Stomach (tissue), 9 donors: ENCODE measurements around the gene PLSCR2. TPM values are rescaled to one million over a fixed set of nuclear protein-coding genes. Genes with fewer than 3 reads are reported as not detected.
A peak's percentile ranks its signal among the peaks of the same experiment; 100 is the strongest.

Source experiments
- DNase-seq, 2 donors: peaks; one replicate each; pipeline versions ENCODE4 v3.0.0 to v3.0.0-alpha.2; 2013 to 2019
- H3K27ac ChIP-seq, 5 donors: fragments of 200-600 bp in 4 of 5; sonication (generic) in 4 of 5; one replicate each; pipeline ENCODE4 v1.5.1; 2013 to 2019; ENCODE audit warnings: mild to moderate bottlenecking in 1 of 5, moderate library complexity in 1 of 5
- H3K27me3 ChIP-seq, 3 donors: fragments of 200-600 bp; sonication (generic); one replicate each; pipeline ENCODE4 v1.5.1; 2017 to 2019; ENCODE audit warnings: mixed run types in 1 of 3
- H3K36me3 ChIP-seq, 4 donors: fragments of 200-600 bp; sonication (generic); 1 replicate in 3 of 4; 2 replicates in 1 of 4; pipeline ENCODE4 v1.5.1; 2016 to 2019
- H3K4me1 ChIP-seq, 4 donors: fragments of 200-600 bp; sonication (generic); one replicate each; pipeline ENCODE4 v1.5.1; 2016 to 2019
- H3K4me3 ChIP-seq, 4 donors: fragments of 200-600 bp; sonication (generic) in 3 of 4; one replicate each; pipeline ENCODE4 v1.5.1; 2016 to 2019; ENCODE audit warnings: mild to moderate bottlenecking in 1 of 4
- H3K9me3 ChIP-seq, 4 donors: fragments of 200-600 bp; sonication (generic); one replicate each; pipeline ENCODE4 v1.5.1; 2016 to 2019
- CTCF ChIP-seq, 7 experiments: fragments of 450-650 bp in 4 of 7; fragments of 200-600 bp in 3 of 7; sonication (generic) in 3 of 7; IDR thresholded peaks; one replicate each; pipeline ENCODE4 v1.5.1; 2016 to 2019; ENCODE audit warnings: antibody characterized with exemption in 7 of 7, control low read depth in 2 of 7, mild to moderate bottlenecking in 1 of 7
- EP300 ChIP-seq: sonication (generic); formaldehyde crosslinking; IDR thresholded peaks from one replicate; pipeline ENCODE4 v1.6.1; 2017; ENCODE audit warnings: antibody characterized with exemption
- POLR2A ChIP-seq, 4 donors: fragments of 450-650 bp; IDR thresholded peaks; one replicate each; pipeline ENCODE4 v1.6.1; 2016; ENCODE audit warnings: antibody characterized with exemption in 4 of 4, control low read depth in 2 of 4, mild to moderate bottlenecking in 1 of 4, moderate library complexity in 1 of 4
- POLR2AphosphoS5 ChIP-seq, 3 donors: sonication (generic); formaldehyde crosslinking; IDR thresholded peaks; one replicate each; pipeline ENCODE4 v1.6.1; 2016; ENCODE audit warnings: antibody characterized with exemption in 3 of 3
- WGBS, 5 donors: extraction: QIAGEN DNeasy Blood & Tissue Kit in 3 of 5; methylation state at CpG; one replicate each; pipeline versions ENCODE4 v1.1.5 to v1.1.7; 2013 to 2018; 5-methylcytosine and 5-hydroxymethylcytosine counted together
- intact Hi-C: fragments of 100-400 bp; cut with DNase I; formaldehyde crosslinking; loops from one replicate; pipeline ENCODE4 v1.15.1; 2023; ENCODE audit warnings: low total_unique reads
- polyA plus RNA-seq, 3 donors: library from polyadenylated mRNA; stranded (reverse); fragments of 200-250 nt; gene quantifications; one replicate each; pipeline ENCODE4 v1.2.3, GENCODE V29; 2013
- total RNA-seq, 5 donors: library from RNA; depleted of rRNA; stranded (reverse); fragments of >200 nt; gene quantifications; one replicate each; pipeline versions ENCODE4 v1.1.0 to v1.2.3, GENCODE V29; 2014 to 2016
- donor health status: healthy with polysubstance abuse.
- donor health status: Bipolar disorder and iron deficiency.
- donor health status: healthy.

Gene PLSCR2
- total and polyA plus RNA-seq, 8 donors: 0.20 to 0.73 TPM; not detected in 6

GRCh38 chr3:146468671-146469149 is 651 bp downstream of the PLSCR2 start:
- intact Hi-C loops: no loop called here
- 49 to 77% (median 73%) methylated on average over 10 of the region's 10 CpGs for WGBS, 5 donors
- H3K4me3 ChIP-seq: peak overlapping the region; percentile 62 to 69 (median 66)
- H3K36me3 ChIP-seq: no peaks in the 10 kb centered on the region
- peak in 1 of 2 donors; percentile 52 for DNase-seq
- peaks cover 0 to 38% (median 15%) of the 10 kb centered on the region in 4 donors for H3K4me1 ChIP-seq
- H3K27me3 ChIP-seq: no peaks in the 10 kb centered on the region
- no peaks in the 10 kb centered on the region for H3K9me3 ChIP-seq
- no peak for TF ChIP-seq POLR2AphosphoS5 (IDR thresholded peaks at IDR 0.05)
- TF ChIP-seq CTCF (IDR thresholded peaks at IDR 0.05): no peak
- no peak for TF ChIP-seq EP300
- TF ChIP-seq POLR2A (IDR thresholded peaks at IDR 0.05): no peak
- H3K27ac ChIP-seq: peak overlapping the region; percentile 86 to 94 (median 89)

- intact Hi-C loops: no loop called here
- no peaks in the 10 kb centered on the region for H3K27me3 ChIP-seq
- H3K36me3 ChIP-seq: no peaks in the 10 kb centered on the region
- H3K9me3 ChIP-seq: no peaks in the 10 kb centered on the region
- DNase-seq: peak in 1 of 2 donors; percentile 47
- no peak overlapping the region for H3K4me3 ChIP-seq
- peak overlapping the region in 4 of 5 donors; percentile 86 to 94 (median 88) for H3K27ac ChIP-seq
- H3K4me1 ChIP-seq: peaks cover 0 to 38% (median 15%) of the 10 kb centered on the region in 4 donors
- 21 to 52% (median 33%) methylated on average over 4 of the region's 4 CpGs for WGBS, 5 donors
- TF ChIP-seq CTCF (IDR thresholded peaks at IDR 0.05) (no peak), POLR2AphosphoS5 (IDR thresholded peaks at IDR 0.05) (no peak), EP300 (no peak)
Observed at GRCh38 chr3:146468234-146468633, 1.1 kb downstream of the PLSCR2 start.

- H3K9me3 ChIP-seq: no peaks in the 10 kb centered on the region
- no peak overlapping the region for H3K27ac ChIP-seq
- no peak overlapping the region for H3K4me3 ChIP-seq
- peaks cover 0 to 38% (median 15%) of the 10 kb centered on the region in 4 donors for H3K4me1 ChIP-seq
- intact Hi-C loops: no loop called here
- no peaks in the 10 kb centered on the region for H3K36me3 ChIP-seq
- TF ChIP-seq CTCF (IDR thresholded peaks at IDR 0.05) (no peak), POLR2A (IDR thresholded peaks at IDR 0.05) (no peak), EP300 (no peak), POLR2AphosphoS5 (IDR thresholded peaks at IDR 0.05) (no peak)
- no peaks in the 10 kb centered on the region for H3K27me3 ChIP-seq
- DNase-seq: no peak
- WGBS, 5 donors: 0 to 11% (median 0%) methylated on average over 1 of the region's 1 CpG
Observed at GRCh38 chr3:146466604-146467003, 2.8 kb downstream of the PLSCR2 start.

- no peak for DNase-seq
- H3K27me3 ChIP-seq: no peaks in the 10 kb centered on the region
- H3K4me3 ChIP-seq: no peak overlapping the region
- H3K27ac ChIP-seq: no peak overlapping the region
- intact Hi-C loops: no loop called here
- H3K9me3 ChIP-seq: no peaks in the 10 kb centered on the region
- TF ChIP-seq EP300 (no peak), POLR2A (IDR thresholded peaks at IDR 0.05) (no peak), POLR2AphosphoS5 (IDR thresholded peaks at IDR 0.05) (no peak), CTCF (IDR thresholded peaks at IDR 0.05) (no peak)
- peaks cover 0 to 38% (median 15%) of the 10 kb centered on the region in 4 donors for H3K4me1 ChIP-seq
- WGBS, 5 donors: 77 to 90% (median 82%) methylated on average over 6 of the region's 6 CpGs
- no peaks in the 10 kb centered on the region for H3K36me3 ChIP-seq
Observed at GRCh38 chr3:146465693-146466465, 3.5 kb downstream of the PLSCR2 start.
